ENCODE measurements around the gene HELQ.
"Not testable (repeated sequence)": the region's sequence is repeated elsewhere in the genome, so short reads cannot be mapped to it uniquely, and the experiment has no call there.

HELQ gene

DNA sequence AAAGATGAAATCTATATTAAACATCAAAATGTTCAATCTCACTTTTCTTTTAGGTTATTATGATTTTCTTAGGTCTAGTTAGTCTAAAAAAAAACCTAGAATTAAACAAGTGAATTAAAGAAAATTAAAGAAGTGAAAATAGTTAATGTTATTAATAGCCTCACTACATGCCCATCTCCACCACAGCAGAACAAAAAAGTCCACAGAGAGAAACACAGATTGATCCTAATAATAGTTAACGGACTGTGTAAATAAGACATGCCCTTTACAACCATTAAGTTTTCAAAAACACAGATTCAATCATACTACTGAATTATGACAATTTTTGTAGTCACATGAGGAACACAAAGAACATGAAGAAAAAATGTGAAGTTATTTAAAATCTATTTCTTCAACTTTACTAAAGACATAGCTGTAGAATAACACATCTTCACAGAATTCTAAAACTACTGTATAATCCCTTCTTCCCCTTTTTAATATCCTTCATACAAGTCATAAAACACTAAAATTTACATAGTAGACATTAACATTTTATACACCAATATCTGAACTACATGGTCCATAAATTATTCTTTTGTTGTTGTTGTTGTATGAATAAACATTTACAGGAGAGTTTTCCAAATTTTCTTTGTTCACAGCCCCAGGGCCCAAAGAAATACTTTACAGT lies 15.3 kb downstream of the HELQ start:
- DNase-seq (ENCODE audit: low read depth in 2 of 2), result no peak

DNA sequence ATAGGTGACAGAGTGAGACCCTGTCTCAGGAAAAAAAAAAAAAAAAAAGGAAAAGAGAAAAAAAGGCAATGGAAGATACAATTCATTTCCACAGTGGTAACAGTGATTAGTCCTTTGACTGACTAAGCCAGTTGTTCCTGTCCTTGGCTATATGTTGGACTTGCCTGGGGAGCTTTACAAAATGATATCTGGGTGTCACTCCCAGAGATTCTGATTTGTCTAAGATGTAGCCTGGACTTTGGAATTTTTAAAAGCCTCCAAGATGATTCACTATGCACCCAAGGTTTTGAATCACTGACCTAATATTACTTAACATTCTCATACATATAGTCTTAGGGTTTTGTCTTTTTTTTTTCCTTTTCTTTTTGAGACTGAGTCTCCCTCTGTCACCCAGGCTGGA lies 16.9 kb downstream of the HELQ start:
- no peak for DNase-seq (ENCODE audit: low read depth in 2 of 2)

DNA sequence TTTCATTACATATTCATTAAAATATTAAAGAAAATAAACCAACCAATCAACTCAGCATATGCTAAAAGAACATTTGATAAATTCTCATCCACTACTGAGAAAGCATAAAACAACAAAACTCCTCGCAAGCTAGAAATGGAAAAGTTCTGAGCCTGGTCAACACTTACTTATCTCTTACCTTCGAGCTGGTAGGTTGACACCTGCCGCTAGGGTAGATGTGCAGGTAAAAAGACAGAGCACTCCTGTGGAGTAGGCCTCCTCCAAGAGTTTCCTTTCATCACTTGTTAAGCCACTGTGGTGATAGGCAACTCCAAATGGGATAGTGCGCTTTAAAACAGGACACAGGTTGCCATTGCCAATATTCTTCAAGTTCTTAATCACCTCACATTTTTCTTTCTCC lies 18.9 kb downstream of the HELQ start:
- DNase-seq (ENCODE audit: low read depth in 2 of 2), result no peak

DNA sequence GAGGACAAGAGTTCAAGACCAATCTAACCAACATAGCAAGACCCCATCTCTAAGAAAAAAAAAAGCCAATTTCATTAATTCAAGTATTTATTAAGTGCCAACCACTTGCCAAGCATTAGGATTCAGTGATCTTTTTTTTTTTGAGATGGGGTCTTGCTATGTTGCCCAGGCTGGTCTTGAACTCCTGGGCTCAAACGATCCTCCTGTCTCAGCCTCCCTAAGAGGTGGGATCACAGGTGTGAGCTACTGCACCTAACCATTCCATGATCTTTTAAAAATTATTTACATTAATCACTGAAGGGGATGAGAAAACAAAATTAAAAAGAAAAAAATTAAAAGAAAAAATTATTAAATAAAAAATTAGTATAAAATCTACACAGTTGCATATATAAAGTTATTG lies 24.4 kb downstream of the HELQ start:
- DNase-seq (ENCODE audit: low read depth in 2 of 2), result no peak

DNA sequence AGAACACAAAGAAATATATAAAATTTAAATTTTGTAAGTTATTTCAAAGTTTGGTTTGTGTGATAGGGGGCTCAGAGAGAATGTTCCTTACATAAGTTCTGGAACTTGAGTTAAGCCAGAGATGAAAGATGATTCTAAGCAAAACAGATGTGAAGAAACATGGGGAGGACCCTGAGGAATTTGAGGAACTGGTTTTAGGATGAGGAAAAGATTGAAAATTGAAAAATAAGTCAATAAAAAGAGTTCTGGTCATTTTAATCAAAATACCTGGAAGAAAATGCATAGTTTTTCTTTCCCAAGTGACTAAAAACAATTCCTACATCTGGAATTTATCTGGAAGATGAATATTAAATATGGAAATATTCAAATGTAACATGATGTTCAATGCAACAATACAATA lies 37.4 kb downstream of the HELQ start:
- DNase-seq (ENCODE audit: low read depth in 2 of 2), result no peak

DNA sequence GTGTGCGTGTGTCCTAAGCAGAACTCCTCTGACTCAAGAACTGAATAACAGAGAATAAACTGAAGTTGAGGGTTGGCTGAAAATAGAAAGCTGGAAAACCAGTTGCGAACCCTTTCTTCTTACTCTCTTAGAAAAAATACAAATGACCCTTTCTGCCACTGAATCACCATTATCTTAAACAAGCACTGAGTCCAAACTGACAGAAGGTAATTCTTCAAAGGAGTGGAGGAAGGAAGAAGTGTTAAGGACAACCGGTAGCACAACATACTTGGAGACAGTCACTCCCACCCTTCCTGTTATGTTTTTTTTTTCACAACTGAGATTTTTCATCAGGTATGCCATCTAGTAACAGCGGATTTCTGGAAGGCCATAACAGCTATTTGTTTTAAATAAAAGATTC lies 38.1 kb downstream of the HELQ start:
- DNase-seq (ENCODE audit: low read depth in 2 of 2), result no peak

DNA sequence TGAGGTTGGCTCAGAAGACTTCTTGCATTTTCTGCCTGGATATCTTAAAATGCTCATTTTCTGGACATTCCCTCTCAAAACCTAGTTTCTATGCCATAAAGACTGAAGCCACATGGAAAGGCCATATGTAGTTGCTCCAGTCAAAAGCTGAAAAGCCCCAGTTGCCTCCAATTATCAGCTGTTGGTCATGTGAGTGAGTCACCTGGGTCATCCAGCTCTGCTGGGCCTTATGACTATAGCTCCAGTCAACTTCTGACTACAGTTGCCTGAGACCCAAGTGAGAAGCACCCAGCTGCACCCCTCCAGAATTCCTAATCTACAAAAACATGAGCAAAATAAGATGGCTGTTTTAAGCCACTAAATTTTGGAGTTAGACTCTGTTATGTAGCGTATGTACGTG lies 41.9 kb downstream of the HELQ start:
- DNase-seq (ENCODE audit: low read depth in 2 of 2), result no peak

DNA sequence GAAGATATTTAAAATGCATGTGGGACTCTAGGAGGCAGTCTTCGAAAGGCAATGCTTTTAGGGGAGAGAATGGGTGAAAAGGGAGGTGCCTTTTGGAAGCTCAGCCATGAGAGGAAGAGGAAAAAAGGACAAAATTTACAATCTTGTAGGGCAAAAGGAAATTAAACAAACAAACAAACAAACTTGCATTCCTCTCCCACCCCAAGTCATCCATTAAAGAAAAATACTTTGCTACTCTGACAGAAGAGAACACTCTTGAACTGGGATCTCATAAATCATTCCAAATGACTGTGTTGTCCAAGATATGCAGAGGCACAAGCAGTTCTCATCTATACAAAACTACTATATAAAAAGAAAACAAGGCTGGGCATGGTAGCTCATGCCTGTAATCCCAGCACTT lies 46.7 kb downstream of the HELQ start:
- no peak for DNase-seq (ENCODE audit: low read depth in 2 of 2)

DNA sequence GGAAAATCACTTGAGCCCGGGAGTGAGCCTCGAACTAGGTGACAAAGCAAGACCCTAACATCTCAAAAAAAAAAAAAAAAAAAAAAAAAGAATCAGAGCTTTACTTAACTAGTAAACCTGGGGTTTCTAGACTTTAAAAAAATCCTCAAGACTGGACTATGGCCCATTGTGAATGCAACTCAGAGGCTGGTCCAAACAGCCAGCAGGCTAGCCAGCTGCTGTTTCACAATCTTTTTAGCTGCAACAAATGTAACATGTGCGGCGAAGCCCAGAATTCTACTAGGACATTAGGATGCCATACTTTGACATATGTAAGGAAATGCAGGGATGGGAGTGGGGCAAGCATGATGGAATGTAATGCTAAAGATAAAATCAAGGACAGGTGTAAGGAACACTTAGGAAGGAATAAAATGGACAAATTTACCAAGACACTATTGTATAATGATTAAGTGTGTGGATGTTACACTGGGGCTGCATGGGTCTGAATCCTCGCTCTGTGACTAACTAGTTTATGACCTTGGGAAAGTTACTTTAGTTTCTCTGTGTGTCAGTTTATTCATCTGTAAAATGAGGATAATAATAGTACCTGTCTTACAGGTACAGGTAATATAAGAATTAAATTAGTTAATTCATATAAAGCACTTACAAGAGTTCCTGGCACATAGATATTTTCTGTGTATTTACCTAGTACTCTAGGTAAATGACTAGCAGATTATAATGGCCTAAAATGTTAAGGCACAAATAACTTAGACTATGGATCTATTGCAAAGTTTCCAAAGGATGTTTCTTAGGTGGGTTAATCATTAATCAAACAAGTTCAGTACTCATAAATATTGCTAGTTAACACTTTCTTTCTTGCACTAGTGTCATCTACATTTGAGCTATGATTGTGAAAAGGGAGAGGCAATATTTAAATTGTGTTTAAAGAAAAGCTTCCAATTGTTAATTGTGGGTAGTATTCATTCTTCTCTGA lies 49.5 kb downstream of the HELQ start:
- DNase-seq (ENCODE audit: low read depth in 2 of 2), result no peak

DNA sequence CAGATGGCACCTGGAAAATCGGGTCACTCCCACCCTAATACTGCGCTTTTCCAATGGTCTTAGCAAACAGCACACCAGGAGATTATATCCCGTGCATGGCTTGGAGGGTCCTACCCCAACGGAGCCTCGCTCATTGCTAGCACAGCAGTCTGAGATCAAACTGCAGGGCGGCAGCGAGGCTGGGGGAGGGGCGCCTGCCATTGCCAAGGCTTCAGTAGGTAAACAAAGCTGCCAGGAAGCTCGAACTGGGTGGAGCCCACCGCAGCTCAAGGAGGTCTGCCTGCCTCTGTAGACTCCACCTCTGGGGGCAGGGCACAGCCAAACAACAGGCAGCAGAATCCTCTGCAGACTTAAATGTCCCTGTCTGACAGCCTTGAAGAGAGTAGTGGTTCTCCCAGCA lies 57.5 kb downstream of the HELQ start:
- DNase-seq (ENCODE audit: low read depth in 2 of 2), result not testable (repeated sequence)

DNA sequence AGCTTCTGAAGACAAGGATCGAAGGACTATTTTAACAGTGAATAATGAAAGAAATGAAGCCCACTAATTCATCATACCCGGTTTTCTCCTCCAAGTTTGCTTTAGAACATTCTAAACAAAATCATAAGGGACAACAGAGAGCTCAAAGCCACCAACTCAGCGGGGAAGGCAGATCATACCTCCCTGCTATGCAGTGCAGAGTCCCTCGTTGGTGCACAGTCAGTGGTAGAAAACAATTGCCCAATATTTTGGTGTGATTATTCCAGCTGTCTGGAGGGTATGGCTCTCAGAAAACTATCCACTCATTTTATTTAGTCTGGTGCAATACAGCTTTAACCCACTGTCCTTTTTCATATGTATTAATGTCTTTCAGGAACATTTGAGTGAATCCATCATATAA lies 61.7 kb downstream of the HELQ start:
- DNase-seq (ENCODE audit: low read depth in 2 of 2), result no peak

DNA sequence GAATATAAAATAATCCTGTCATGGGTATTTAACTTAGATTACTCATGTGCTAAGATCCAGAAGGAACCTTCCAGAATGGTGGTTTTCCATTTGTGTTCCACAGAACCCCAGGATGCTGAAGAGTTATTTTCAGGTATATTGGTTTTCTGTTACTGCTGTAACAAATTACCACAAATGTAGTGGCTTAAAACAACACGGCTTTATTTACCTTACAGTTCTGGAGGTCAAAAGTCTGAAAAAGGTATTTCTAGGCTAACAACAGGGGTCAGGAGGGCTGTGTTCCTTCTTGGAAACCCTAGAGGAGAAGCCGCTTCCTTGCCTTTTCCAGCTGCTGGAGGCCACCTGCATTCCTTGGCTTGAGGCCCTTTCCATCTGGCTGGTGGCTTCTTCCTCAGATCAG lies 63.1 kb downstream of the HELQ start:
- DNase-seq (ENCODE audit: low read depth in 2 of 2), result no peak

DNA sequence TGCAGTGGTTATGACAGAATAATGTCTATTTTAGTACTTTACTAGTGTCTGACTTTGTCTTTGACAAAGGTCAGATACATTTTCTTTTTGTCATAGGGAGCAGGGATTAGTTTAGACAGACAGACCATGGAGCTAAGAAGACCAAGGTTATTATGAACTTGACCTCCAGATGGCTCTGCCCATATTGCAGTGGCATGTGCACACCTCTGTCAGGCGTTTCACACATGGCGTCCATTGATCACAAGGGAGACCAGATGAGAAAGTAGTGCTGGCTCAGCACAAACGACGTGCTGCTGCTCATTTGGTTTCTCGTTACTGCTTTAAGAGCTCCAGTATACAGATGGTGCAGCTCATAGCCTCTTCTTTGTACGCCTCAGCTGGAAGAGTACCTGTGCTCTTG lies 64.7 kb downstream of the HELQ start:
- no peak for DNase-seq (ENCODE audit: low read depth in 2 of 2)

DNA sequence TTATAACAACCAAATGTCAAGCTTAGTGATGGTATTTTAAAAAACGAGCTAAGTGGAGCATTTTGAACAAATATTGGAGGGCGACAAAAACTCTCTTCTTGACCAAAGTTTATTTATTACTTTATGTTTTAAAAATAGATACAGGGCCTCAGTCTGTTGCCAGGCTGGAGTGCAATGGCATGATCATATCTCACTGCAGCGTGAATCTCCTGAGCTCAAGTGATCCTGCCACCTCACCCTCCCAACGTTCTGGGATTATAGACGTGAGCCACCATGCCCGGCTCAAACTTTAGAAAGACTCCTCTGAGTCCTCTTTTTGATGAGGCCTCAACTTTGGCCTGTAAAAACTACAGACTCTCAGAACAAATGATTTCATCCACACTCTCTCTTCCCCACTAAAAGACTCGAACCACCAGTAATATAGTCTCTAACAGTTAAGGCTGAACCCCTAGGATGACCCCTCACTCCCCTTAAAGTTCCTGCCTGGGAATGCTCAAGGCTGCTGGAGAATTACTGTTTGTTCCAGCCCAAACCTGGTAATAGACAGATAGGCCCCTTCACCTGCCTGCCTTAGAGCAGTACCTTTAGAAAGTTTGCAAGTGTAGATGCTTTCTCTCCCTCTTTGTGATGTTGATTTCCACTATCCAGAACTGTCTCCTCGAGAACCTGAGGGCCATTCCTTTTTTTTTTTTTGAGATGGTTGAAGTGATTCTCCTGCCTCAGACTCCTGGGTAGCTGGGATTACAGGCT lies 65.7 kb downstream of the HELQ start:
- no peak for DNase-seq (ENCODE audit: low read depth in 2 of 2)

DNA sequence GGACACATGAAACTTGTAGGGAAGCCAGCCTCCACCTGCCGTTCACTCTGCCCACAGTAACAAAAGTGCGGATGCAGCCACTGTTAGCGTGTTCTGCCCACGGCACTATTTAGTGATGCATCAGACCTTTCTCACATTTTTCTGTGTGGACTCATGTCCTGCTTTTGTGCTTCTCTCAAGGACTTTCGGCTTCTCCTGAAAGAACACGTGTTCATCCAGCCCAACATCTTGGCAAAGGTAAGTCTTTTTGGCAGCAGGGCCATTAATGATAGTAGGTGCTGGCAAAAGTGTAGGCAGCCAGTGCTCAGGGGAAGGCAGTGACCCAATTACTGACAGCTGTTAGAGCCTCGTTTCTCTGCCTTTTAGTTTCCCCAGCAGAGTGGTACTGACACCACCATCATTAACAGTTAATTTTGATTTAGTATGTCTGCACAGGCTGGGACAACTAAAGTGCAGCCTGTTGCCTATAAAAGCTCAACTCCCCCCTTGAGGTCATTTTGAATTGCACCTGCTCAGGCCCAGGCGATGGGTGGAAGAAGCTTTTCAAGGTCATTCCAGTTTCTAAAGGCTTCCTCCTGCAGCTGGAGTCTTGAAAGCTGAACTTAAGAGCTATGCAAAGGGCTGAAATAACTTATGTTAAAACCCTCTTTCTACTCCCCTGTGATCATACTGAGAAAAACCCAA lies 66.4 kb downstream of the HELQ start:
- no peak for DNase-seq (ENCODE audit: low read depth in 2 of 2)

DNA sequence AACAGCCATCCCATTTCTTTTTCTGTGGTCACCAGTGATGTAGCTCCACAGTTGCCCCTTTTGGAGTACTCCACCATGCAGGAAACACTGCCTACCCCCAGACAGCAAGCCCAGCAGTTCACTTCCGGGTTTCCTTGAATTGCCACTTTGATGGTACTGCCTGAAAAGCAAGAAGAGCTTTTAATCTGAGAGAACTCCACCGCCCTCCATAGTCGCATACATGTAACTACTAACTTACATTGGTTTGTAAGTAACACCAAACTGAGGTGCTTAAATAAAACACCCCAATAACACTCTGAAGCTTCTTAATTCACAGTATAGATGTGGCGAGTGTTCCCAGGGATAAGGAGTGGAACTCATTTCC lies 67.3 kb downstream of the HELQ start:
- no peak for DNase-seq (ENCODE audit: low read depth in 2 of 2)

DNA sequence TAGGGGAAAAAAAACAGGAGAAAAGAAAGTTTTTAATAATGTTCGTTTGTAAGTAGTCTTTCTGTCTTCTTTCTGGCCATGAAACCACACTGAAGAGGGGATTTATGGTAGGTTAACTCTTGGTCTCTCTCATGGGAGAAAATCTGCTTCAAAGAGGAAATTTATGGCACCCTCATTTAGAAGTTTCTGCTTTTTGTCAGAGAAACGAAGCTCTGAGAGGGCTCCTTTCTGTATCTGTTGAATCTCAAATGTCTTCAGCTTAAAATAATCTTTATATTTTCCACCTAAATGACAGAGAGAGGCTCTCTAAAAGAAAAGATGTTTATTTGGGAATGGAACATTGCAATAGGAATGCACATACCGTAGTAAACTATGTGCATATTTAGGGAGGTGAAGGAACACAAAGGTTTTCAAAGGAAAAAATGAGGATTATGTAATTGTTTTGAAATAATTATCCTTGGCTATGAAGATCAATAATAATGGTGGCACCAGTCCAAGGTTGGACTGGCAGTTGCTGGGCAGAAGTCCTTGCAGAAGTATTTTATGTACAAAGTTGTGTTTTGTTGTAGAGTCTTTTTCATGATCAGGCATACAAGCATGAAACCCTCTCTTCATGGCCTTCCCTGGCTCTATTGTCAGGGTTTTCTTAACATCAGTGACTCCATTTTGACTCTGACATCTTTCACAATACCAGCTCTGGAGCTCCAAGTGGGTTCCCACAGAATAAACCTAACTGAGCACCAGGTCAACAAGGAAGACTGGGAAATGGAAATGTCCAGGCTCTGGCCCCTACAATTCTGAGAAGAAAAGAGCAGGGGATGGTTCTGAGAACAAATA lies 67.9 kb downstream of the HELQ start:
- DNase-seq (ENCODE audit: low read depth in 2 of 2), result no peak

DNA sequence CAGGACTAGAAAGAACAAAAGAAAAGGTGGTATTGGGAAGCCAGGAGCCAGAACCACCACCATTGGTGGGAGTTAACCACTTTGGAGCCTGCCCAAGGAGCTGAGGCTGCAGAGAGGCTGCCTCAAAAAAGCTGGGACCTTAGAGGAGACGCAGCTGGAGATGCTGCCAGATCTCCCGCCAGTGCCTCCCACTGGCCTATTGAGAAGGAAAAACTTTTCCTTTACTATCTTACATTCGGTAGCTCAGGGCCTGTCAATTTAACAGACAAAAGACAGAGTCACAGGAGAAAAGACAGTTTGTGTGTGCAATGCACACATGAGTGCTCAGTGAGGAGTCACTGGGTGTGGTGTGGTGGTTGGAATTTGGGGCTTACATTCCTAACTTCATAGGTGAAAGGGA lies 68.6 kb downstream of the HELQ start:
- no peak for DNase-seq (ENCODE audit: low read depth in 2 of 2)

DNA sequence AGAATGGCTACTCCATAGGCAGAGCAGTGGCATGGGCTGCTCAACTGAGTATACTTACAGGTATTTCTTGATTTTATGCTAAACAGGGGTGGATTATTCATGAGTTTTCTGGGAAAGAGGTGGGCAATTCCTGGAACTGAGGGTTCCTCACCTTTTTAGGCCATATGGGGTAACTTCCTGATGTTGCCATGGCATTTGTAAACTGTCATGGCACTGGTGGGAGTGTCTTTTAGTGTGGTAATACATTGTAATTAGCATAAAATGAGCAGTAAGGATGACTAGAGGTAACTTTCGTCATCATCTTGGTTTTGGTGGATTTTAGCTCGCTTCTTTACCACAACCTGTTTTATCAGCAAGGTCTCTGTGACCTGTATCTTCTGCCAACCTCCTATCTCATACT lies 72.8 kb downstream of the HELQ start:
- no peak for DNase-seq (ENCODE audit: low read depth in 2 of 2)

DNA sequence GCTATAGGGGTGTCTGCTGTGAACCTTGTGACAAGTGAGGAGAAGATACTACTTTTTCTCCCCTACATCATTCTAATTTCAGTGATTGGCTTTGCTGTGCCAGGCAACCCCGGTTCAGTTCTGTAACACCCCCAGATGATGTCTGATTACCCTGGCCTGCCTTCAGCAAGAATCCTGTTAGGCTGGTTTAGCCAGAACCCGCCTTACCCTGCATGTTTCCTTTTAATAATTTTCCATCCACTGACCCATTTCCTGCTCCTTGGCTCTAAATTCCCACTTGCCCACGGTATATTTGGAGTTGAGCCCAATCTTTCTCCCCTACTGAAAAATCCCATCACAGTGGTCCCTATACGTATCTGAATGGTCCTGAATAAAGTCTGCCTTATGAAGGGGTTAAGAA lies 74.5 kb downstream of the HELQ start:
- DNase-seq (ENCODE audit: low read depth in 2 of 2), result no peak

DNA sequence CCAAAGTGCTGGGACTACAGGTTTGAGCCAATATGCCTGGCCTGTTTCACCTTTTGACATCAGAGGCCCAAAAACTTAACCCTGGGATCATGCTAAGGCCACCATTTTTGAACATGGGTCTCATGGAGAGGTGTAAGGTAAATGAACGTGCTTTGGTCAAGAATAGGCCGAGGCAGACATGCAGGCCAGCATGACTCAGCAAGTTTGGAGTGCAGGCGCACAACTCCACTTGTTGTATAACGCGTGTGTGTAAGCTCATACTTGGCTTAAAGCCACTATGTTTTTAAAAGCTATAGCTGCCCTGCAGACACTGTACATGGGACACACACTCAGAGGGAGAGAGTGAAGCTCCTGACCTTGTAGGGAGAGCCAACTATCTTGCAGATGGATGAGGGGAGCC lies 77.2 kb downstream of the HELQ start:
- DNase-seq (ENCODE audit: low read depth in 2 of 2), result no peak
